HFFc6 (cell line): ENCODE data around the gene SPDEF. TPM values are rescaled to one million over a fixed set of nuclear protein-coding genes. Genes with fewer than 3 reads are reported as not detected.

Experiments
- DNase-seq: peaks from one replicate; pipeline ENCODE4 v3.0.0-alpha.2; 2018
- H3K27ac Mint-ChIP-seq: 2 replicates; pipeline ENCODE4 v1.8.0; 2020; ENCODE audit warnings: mild to moderate bottlenecking, mixed read lengths
- H3K27me3 Mint-ChIP-seq: 2 replicates; pipeline ENCODE4 v1.8.0; 2021; ENCODE audit warnings: mild to moderate bottlenecking, moderate library complexity, mixed read lengths; ENCODE audit not compliant: insufficient read depth
- H3K36me3 Mint-ChIP-seq: 2 replicates; pipeline ENCODE4 v1.8.0; 2021; ENCODE audit warnings: low read depth, mixed read lengths
- H3K4me1 Mint-ChIP-seq: 2 replicates; pipeline ENCODE4 v1.8.0; 2020; ENCODE audit warnings: low read depth, mixed read lengths
- H3K4me3 Mint-ChIP-seq: 2 replicates; pipeline ENCODE4 v1.8.0; 2020; ENCODE audit warnings: mild to moderate bottlenecking, moderate library complexity, mixed read lengths
- H3K9me3 Mint-ChIP-seq: 2 replicates; pipeline ENCODE4 v1.8.0; 2020; ENCODE audit warnings: mild to moderate bottlenecking, mixed read lengths
- total RNA-seq, 6 experiments: library from RNA; stranded (reverse); fragmentation: NEBNext Ultra II Directional; extraction: Animal tissue kit (Norgen Biotek cat#: 25700); gene quantifications; 2 replicates in 1 of 6; 3 replicates in 5 of 6; pipeline ENCODE4 v1.2.3, GENCODE V29; 2021
- TF ChIP-seq, protein P1 (sequence below): fragments of 200-600 bp; sonication (generic); IDR thresholded peaks from 2 replicates; pipeline ENCODE4 v1.5.0; 2021; ENCODE audit warnings: antibody characterized with exemption, mild to moderate bottlenecking

Gene SPDEF
- total RNA-seq, 6 experiments from 2014 or later, result not detected

- Mint-ChIP-seq H3K4me1 (peaks cover 6% of the 10 kb centered on the region), H3K27ac (no peak overlapping the region), H3K36me3 (no peaks in the 10 kb centered on the region), H3K27me3 (peaks cover 5% of the 10 kb centered on the region), H3K9me3 (no peaks in the 10 kb centered on the region), H3K4me3 (no peak overlapping the region)
- no peak for DNase-seq
- TF ChIP-seq, protein P1, sequence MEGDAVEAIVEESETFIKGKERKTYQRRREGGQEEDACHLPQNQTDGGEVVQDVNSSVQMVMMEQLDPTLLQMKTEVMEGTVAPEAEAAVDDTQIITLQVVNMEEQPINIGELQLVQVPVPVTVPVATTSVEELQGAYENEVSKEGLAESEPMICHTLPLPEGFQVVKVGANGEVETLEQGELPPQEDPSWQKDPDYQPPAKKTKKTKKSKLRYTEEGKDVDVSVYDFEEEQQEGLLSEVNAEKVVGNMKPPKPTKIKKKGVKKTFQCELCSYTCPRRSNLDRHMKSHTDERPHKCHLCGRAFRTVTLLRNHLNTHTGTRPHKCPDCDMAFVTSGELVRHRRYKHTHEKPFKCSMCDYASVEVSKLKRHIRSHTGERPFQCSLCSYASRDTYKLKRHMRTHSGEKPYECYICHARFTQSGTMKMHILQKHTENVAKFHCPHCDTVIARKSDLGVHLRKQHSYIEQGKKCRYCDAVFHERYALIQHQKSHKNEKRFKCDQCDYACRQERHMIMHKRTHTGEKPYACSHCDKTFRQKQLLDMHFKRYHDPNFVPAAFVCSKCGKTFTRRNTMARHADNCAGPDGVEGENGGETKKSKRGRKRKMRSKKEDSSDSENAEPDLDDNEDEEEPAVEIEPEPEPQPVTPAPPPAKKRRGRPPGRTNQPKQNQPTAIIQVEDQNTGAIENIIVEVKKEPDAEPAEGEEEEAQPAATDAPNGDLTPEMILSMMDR, result no peak
These were observed 33.4 kb downstream of the SPDEF start for GRCh38 chr6:34522761-34523160.

DNA sequence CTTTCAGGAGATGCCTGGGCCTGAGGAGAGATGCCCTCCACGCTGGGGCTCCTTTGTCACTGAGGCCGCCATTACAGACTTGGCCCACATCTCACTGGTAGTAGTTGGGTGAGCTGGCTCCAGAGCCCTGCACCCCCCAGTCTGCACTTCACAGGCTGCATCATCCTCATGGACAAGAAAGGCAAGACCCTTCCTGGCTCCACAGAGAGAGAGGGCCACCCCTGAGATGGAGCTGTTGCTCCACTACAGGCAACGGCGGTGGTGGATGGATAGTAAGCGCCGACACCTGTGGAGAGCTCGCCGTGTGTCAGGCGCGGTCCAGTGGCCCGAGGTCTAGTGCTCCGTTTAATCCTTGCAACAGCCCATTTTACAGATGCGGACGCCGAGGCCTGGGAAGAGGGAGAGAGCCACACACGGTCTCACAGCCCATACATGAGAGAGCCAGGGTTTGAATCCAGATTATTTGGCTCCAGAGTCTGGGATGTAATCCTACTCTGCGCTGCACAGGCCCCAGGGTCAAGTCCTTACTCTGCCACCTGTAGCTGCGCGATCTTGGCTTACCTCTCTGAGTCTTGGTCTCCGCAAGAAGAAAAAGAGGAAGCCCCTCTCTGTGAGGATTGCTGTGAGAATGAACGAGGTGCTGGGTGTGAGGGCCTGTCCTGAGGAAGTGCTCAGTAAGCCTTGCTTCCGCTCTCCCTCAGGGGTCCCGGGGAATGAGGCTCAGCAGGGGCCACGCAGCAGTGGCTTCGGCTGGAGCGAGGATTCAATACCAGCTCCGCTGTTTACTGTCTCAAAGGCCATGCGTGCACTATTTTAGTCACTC lies 34.5 kb downstream of the SPDEF start:
- TF ChIP-seq, protein P1, result no peak
- Mint-ChIP-seq H3K27me3 (peaks cover 11% of the 10 kb centered on the region), H3K4me1 (no peaks in the 10 kb centered on the region), H3K9me3 (no peaks in the 10 kb centered on the region), H3K4me3 (no peak overlapping the region), H3K36me3 (no peaks in the 10 kb centered on the region), H3K27ac (no peak overlapping the region)
- DNase-seq, result no peak

GRCh38 chr6:34520645-34521462 lies 35.3 kb downstream of the SPDEF start:
- Mint-ChIP-seq H3K4me3 (no peak overlapping the region), H3K27ac (no peak overlapping the region), H3K36me3 (no peaks in the 10 kb centered on the region), H3K9me3 (no peaks in the 10 kb centered on the region), H3K4me1 (no peaks in the 10 kb centered on the region), H3K27me3 (peaks cover 13% of the 10 kb centered on the region)
- no peak for DNase-seq
- TF ChIP-seq, protein P1, result no peak

- Mint-ChIP-seq H3K9me3 (no peaks in the 10 kb centered on the region), H3K27me3 (peaks cover 17% of the 10 kb centered on the region), H3K4me3 (no peak overlapping the region), H3K36me3 (no peaks in the 10 kb centered on the region), H3K27ac (no peak overlapping the region), H3K4me1 (no peaks in the 10 kb centered on the region)
- TF ChIP-seq, protein P1, result no peak
- DNase-seq, result no peak
These were observed 36.0 kb downstream of the SPDEF start for GRCh38 chr6:34519971-34520644.

DNA sequence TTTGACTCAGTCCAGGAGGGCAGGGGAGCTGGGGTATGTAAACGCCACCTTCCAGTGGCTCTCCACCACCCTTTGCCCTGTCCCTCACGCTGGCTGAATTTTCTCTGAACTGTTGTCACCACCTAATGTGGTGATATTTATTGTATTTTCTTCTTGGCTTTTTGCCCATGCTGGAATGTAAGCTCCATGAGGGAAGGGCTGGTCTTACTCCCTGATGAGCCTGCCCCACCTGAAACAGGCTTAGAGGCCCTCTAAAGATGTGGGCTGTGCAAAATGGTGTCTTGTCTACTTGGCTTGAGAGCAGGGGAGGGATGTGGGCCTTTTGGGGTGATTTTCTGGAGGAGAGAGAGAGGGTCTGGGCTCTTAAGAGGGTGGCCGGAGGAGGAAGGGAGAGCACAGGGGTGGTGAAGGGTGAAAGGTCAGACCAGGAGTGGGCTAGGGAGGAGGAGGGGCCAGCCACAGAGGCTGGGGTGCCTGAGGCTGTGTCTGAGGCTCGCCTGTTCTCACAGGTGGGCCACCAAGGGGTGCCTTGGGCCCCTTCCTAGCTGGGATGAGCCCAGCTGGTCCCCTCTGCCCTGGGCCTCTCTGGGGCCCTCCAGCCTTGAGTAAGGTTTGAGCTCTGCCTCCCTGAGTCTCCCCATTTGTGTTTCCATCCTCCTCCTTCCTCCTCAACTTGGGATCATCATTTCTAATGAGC lies 37.3 kb downstream of the SPDEF start:
- no peaks in the 10 kb centered on the region for H3K9me3 Mint-ChIP-seq
- H3K27ac Mint-ChIP-seq, result no peak overlapping the region
- H3K27me3 Mint-ChIP-seq, result peaks cover 25% of the 10 kb centered on the region
- H3K4me3 Mint-ChIP-seq, result no peak overlapping the region
- TF ChIP-seq, protein P1, result no peak
- no peaks in the 10 kb centered on the region for H3K36me3 Mint-ChIP-seq
- DNase-seq, result no peak
- 0 out of 2 replicates have a peak, but pooled peaks cover 4% of the 10 kb centered on the region for H3K4me1 Mint-ChIP-seq
